Upper lobe of left lung (tissue), 4 donors: ENCODE measurements around the gene MLLT1.

Source experiments
- POLR2A ChIP-seq, 4 donors: fragments of 450-650 bp; IDR thresholded peaks; one replicate each; pipeline ENCODE4 v1.5.1; 2016 to 2017; ENCODE audit warnings: antibody characterized with exemption in 4 of 4, mild to moderate bottlenecking in 2 of 4
- POLR2AphosphoS5 ChIP-seq, 2 donors: sonication (generic); formaldehyde crosslinking; IDR thresholded peaks; one replicate each; pipeline ENCODE4 v1.5.1; 2017; ENCODE audit warnings: antibody characterized with exemption in 2 of 2
- TF ChIP-seq, protein P1 (sequence below), 6 experiments: fragments of 450-650 bp in 4 of 6; fragments of 200-600 bp in 2 of 6; sonication (generic) in 2 of 6; IDR thresholded peaks; one replicate each; pipeline ENCODE4 v1.5.1; 2016 to 2019; ENCODE audit warnings: antibody characterized with exemption in 6 of 6

DNA sequence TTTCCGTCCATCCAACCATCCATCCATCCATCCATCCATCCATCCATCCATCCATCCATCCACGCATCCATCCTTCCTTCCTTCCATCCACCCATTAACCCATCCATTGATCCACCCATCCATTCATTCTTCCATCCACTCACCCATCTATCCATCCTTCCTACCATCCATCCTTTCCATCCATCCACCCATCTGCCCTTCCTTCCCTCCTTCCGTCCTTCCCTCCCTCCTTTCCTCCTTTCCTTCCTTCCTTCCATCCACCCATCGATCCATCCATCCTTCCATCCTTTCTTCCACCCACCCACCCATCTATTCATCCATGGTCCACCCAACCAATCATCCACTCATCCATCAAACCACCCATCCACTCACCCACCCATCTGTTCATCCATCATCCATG lies 70.1 kb downstream of the MLLT1 start:
- TF ChIP-seq POLR2A (IDR thresholded peaks at IDR 0.05) (no peak), POLR2AphosphoS5 (IDR thresholded peaks at IDR 0.05) (no peak)
- TF ChIP-seq, protein P1, sequence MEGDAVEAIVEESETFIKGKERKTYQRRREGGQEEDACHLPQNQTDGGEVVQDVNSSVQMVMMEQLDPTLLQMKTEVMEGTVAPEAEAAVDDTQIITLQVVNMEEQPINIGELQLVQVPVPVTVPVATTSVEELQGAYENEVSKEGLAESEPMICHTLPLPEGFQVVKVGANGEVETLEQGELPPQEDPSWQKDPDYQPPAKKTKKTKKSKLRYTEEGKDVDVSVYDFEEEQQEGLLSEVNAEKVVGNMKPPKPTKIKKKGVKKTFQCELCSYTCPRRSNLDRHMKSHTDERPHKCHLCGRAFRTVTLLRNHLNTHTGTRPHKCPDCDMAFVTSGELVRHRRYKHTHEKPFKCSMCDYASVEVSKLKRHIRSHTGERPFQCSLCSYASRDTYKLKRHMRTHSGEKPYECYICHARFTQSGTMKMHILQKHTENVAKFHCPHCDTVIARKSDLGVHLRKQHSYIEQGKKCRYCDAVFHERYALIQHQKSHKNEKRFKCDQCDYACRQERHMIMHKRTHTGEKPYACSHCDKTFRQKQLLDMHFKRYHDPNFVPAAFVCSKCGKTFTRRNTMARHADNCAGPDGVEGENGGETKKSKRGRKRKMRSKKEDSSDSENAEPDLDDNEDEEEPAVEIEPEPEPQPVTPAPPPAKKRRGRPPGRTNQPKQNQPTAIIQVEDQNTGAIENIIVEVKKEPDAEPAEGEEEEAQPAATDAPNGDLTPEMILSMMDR (IDR thresholded peaks at IDR 0.05), result no peak
